Panc1 (cell line): ENCODE data around the gene LRRC42. TPM values are rescaled to one million over a fixed set of nuclear protein-coding genes. Genes with fewer than 3 reads are reported as not detected.

Experiments
- ATAC-seq: fragments of 200-7000 bp; cut with Tn5 transposase; 2 replicates; pipeline ENCODE4 v1.9.1; 2020; ENCODE audit warnings: mild to moderate bottlenecking, moderate library complexity
- BruUV-seq: library from RNA; stranded (reverse); fragments of 400-500 nt; replicated peaks from 2 replicates; lab custom pipeline; 2021; lab: Mats Ljungman, UMichigan
- CTCF ChIA-PET: fragments of 300-600 bp; sonication (Branson Sonifier 250); formaldehyde crosslinking; loops from one replicate; lab custom pipeline; 2022; ENCODE audit warnings: antibody characterized with exemption; lab: Charles Lee
- POLR2A ChIA-PET: fragments of 300-600 bp; sonication (Branson Sonifier 250); formaldehyde crosslinking; loops from one replicate; lab custom pipeline; 2022; ENCODE audit warnings: antibody characterized with exemption; lab: Charles Lee
- DNase-seq: peaks from one replicate; pipeline ENCODE4 v3.0.0-alpha.2; 2010; ENCODE audit warnings: low read depth, low spot score
- H3K27ac ChIP-seq: 2 replicates; pipeline ENCODE4 v1.5.1; 2011; ENCODE audit warnings: mild to moderate bottlenecking, low read length, inconsistent platforms
- H3K27me3 ChIP-seq: fragments of 200-500 bp; sonication (Bioruptor generic); 2 replicates; pipeline ENCODE4 v1.6.0; 2014; ENCODE audit warnings: low read length, inconsistent platforms; ENCODE audit not compliant: control insufficient read depth, insufficient read depth
- H3K36me3 ChIP-seq: fragments of 200-500 bp; sonication (Bioruptor generic); 2 replicates; pipeline ENCODE4 v1.5.1; 2014; ENCODE audit warnings: inconsistent platforms, mild to moderate bottlenecking, low read length, moderate library complexity; ENCODE audit not compliant: control insufficient read depth, insufficient read depth
- H3K4me1 ChIP-seq: 2 replicates; pipeline ENCODE4 v1.5.1; 2011; ENCODE audit warnings: inconsistent platforms, mild to moderate bottlenecking, low read length, moderate library complexity; ENCODE audit not compliant: control insufficient read depth, insufficient read depth
- H3K4me3 ChIP-seq, 2 experiments: 2 replicates each; pipeline ENCODE4 v1.5.1; 2011 to 2012; ENCODE audit warnings: low read depth in 2 of 2, low read length in 2 of 2, mild to moderate bottlenecking in 2 of 2, inconsistent platforms in 1 of 2, moderate library complexity in 1 of 2
- H3K9me3 ChIP-seq: fragments of 200-500 bp; sonication (Bioruptor generic); 2 replicates; pipeline ENCODE4 v1.5.1; 2014; ENCODE audit warnings: low read depth, mild to moderate bottlenecking, inconsistent platforms, low read length, moderate library complexity; ENCODE audit not compliant: control insufficient read depth, insufficient read depth
- POLR2AphosphoS5 ChIP-seq: IDR thresholded peaks from 2 replicates; pipeline ENCODE4 v1.6.1; 2012; ENCODE audit warnings: mild to moderate bottlenecking, low read depth, low read length, moderate library complexity
- SIN3A ChIP-seq: IDR thresholded peaks from 2 replicates; pipeline ENCODE4 v1.6.1; 2012; ENCODE audit warnings: low read depth, mild to moderate bottlenecking, low read length, moderate library complexity, borderline replicate concordance; ENCODE audit not compliant: insufficient read depth
- TCF7L2 ChIP-seq: IDR thresholded peaks from 2 replicates; pipeline ENCODE4 v1.6.1; 2011; ENCODE audit warnings: mild to moderate bottlenecking, low read depth, low read length, inconsistent platforms
- in situ Hi-C: cut with HindIII; loops from 2 replicates; pipeline ENCODE4 v1.10.0; 2016; ENCODE audit warnings: low sequenced_read_pairs, low pct_unique_long_range_greater_than_20kb
- intact Hi-C: fragments of 100-400 bp; cut with micrococcal nuclease; formaldehyde crosslinking; loops from one replicate; pipeline ENCODE4 v1.10.0; 2022; ENCODE audit not compliant: unreplicated experiment
- total RNA-seq: library from RNA; stranded (reverse); gene quantifications from one replicate; pipeline ENCODE4 v1.2.1, GENCODE V29; 2021; ENCODE audit not compliant: unreplicated experiment
- TF ChIP-seq, protein P1 (sequence below), 2 experiments: IDR thresholded peaks; 2 replicates each; pipeline ENCODE4 v1.6.1; 2011 to 2012; ENCODE audit warnings: low read depth in 2 of 2, control low read depth in 1 of 2, low read length in 1 of 2, mild to moderate bottlenecking in 1 of 2, moderate library complexity in 1 of 2; ENCODE audit not compliant: insufficient read depth in 1 of 2
- TF ChIP-seq, protein P2 (sequence below): fragments of 450-650 bp; IDR thresholded peaks from 2 replicates; pipeline ENCODE4 v1.5.1; 2017; ENCODE audit warnings: mild to moderate bottlenecking

The LRRC42 gene
- total RNA-seq, 1 experiment from 2014 or later: 41.0 TPM

GRCh38 chr1:53957194-53957818 is 11.2 kb downstream of the LRRC42 start:
- no peaks in the 10 kb centered on the region for H3K27me3 ChIP-seq
- no peak overlapping the region for H3K27ac ChIP-seq
- peak; percentile 47; the same call in 1 of the 2 replicates for ATAC-seq
- TF ChIP-seq POLR2AphosphoS5 (no peak), TCF7L2 (no peak), SIN3A (no peak)
- TF ChIP-seq, protein P1, sequence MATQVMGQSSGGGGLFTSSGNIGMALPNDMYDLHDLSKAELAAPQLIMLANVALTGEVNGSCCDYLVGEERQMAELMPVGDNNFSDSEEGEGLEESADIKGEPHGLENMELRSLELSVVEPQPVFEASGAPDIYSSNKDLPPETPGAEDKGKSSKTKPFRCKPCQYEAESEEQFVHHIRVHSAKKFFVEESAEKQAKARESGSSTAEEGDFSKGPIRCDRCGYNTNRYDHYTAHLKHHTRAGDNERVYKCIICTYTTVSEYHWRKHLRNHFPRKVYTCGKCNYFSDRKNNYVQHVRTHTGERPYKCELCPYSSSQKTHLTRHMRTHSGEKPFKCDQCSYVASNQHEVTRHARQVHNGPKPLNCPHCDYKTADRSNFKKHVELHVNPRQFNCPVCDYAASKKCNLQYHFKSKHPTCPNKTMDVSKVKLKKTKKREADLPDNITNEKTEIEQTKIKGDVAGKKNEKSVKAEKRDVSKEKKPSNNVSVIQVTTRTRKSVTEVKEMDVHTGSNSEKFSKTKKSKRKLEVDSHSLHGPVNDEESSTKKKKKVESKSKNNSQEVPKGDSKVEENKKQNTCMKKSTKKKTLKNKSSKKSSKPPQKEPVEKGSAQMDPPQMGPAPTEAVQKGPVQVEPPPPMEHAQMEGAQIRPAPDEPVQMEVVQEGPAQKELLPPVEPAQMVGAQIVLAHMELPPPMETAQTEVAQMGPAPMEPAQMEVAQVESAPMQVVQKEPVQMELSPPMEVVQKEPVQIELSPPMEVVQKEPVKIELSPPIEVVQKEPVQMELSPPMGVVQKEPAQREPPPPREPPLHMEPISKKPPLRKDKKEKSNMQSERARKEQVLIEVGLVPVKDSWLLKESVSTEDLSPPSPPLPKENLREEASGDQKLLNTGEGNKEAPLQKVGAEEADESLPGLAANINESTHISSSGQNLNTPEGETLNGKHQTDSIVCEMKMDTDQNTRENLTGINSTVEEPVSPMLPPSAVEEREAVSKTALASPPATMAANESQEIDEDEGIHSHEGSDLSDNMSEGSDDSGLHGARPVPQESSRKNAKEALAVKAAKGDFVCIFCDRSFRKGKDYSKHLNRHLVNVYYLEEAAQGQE (IDR thresholded peaks at IDR 0.05; ENCODE audit: insufficient read depth in 1 of 2, low read depth in 2 of 2, low read length in 1 of 2): no peak
- TF ChIP-seq, protein P2, sequence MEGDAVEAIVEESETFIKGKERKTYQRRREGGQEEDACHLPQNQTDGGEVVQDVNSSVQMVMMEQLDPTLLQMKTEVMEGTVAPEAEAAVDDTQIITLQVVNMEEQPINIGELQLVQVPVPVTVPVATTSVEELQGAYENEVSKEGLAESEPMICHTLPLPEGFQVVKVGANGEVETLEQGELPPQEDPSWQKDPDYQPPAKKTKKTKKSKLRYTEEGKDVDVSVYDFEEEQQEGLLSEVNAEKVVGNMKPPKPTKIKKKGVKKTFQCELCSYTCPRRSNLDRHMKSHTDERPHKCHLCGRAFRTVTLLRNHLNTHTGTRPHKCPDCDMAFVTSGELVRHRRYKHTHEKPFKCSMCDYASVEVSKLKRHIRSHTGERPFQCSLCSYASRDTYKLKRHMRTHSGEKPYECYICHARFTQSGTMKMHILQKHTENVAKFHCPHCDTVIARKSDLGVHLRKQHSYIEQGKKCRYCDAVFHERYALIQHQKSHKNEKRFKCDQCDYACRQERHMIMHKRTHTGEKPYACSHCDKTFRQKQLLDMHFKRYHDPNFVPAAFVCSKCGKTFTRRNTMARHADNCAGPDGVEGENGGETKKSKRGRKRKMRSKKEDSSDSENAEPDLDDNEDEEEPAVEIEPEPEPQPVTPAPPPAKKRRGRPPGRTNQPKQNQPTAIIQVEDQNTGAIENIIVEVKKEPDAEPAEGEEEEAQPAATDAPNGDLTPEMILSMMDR: no peak
- ChIA-PET POLR2A (no interaction called here), CTCF (interaction anchor here (0.5 to 0.6 kb wide), 2 partner anchors 9 to 98 kb away, joined by 4 to 5 read pairs; no protein-coding TSS in a partner anchor)
- no TSS peak for BruUV-seq
- H3K4me3 ChIP-seq: no peak overlapping the region
- DNase-seq: no peak
- peaks cover 6% of the 10 kb centered on the region for H3K4me1 ChIP-seq
- H3K9me3 ChIP-seq: no peaks in the 10 kb centered on the region
- intact Hi-C loops (no loop called here), in situ Hi-C loops (no loop called here)
- H3K36me3 ChIP-seq: peaks cover 28% of the 10 kb centered on the region

GRCh38 chr1:53959664-53960250 is 13.6 kb downstream of the LRRC42 start:
- ATAC-seq (peak; percentile 73; the same call in 1 of the 2 replicates), DNase-seq (no peak)
- Histone ChIP-seq H3K4me1 (peaks cover 6% of the 10 kb centered on the region), H3K9me3 (no peaks in the 10 kb centered on the region), H3K4me3 (no peak overlapping the region), H3K36me3 (peaks cover 31% of the 10 kb centered on the region), H3K27me3 (no peaks in the 10 kb centered on the region), H3K27ac (no peak overlapping the region)
- POLR2A ChIA-PET: interaction anchor here (0.7 kb wide), 1 partner anchor 23 kb away, joined by 7 read pairs; no protein-coding TSS in a partner anchor
- intact Hi-C loops: no loop called here
- in situ Hi-C loops: no loop called here
- BruUV-seq: no TSS peak
- CTCF ChIA-PET: interaction anchor here (0.6 to 1.5 kb wide), 11 partner anchors 12 to 122 kb away, joined by 3 to 15 read pairs (median 6); partner anchors contain the start of gene IFT25
- no peak for TF ChIP-seq SIN3A
- TF ChIP-seq, protein P2: peak; percentile 67
